Muscle of leg (tissue), 11 donors: Measurements from ENCODE around the gene FMNL2. TPM values are rescaled to one million over a fixed set of nuclear protein-coding genes. Genes with fewer than 3 reads are reported as not detected.

Source experiments
- DNase-seq: peaks from one replicate; pipeline ENCODE4 v3.0.0; 2013
- H3K27ac ChIP-seq: one replicate; pipeline ENCODE4 v1.5.1; 2013; ENCODE audit warnings: mild to moderate bottlenecking, low read length, control low read depth
- H3K27me3 ChIP-seq: one replicate; pipeline ENCODE4 v1.6.1; 2013; ENCODE audit warnings: low read length; ENCODE audit not compliant: control insufficient read depth, insufficient read depth
- H3K36me3 ChIP-seq: one replicate; pipeline ENCODE4 v1.6.1; 2013; ENCODE audit warnings: low read length; ENCODE audit not compliant: control insufficient read depth, insufficient read depth
- H3K4me1 ChIP-seq: one replicate; pipeline ENCODE4 v1.6.1; 2013; ENCODE audit warnings: low read length; ENCODE audit not compliant: control insufficient read depth, insufficient read depth
- H3K4me3 ChIP-seq: one replicate; pipeline ENCODE4 v1.5.1; 2013; ENCODE audit warnings: low read length, control low read depth
- H3K9me3 ChIP-seq: replicated peaks from 2 replicates; pipeline ENCODE4 v1.6.1; 2013; ENCODE audit warnings: low read depth, low read length; ENCODE audit not compliant: control insufficient read depth
- WGBS: methylation state at CpG from one replicate; pipeline ENCODE4 v1.1.5; 2013; ENCODE audit warnings: missing lambda C conversion rate; ENCODE audit not compliant: insufficient coverage; 5-methylcytosine and 5-hydroxymethylcytosine counted together
- polyA plus RNA-seq, 8 donors: library from polyadenylated mRNA; unstranded; fragments of 120-200 nt; gene quantifications; one replicate each; pipeline versions ENCODE4 v1.2.1 to v1.2.3, GENCODE V29; 2013; ENCODE audit warnings: inconsistent platforms in 1 of 8, low replicate concordance in 1 of 8; ENCODE audit not compliant: insufficient read length in 8 of 8, insufficient read depth in 1 of 8
- total RNA-seq: library from RNA; stranded (reverse); fragments of 120-200 nt; gene quantifications from one replicate; pipeline ENCODE4 v1.2.4, GENCODE V29; 2013

The FMNL2 gene
- total and polyA plus RNA-seq, 9 donors, result 21.5 to 36.1 (median 24.1) TPM

DNA sequence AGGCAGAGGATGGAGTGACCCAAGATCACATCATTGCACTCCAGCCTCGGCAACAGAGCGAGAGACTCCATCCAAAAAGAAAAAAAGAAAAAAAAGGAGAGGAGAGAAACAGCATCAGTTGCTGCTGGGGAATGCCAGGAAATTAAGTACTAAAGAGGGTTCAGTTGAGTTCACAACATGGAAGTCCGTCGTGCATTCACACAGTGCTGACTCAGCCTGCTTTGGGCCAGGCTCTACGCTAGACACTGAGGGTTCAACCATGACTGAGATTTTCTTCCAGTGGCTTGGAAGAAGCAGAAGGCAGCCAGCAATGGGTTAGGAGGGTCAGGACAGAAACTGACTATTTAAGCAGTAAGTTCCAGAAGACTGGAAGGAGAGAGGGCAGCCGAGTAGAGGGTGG, 108.8 kb downstream of the FMNL2 start:
- Histone ChIP-seq H3K9me3 (no peaks in the 10 kb centered on the region), H3K4me1 (peaks cover 6% of the 10 kb centered on the region)

DNA sequence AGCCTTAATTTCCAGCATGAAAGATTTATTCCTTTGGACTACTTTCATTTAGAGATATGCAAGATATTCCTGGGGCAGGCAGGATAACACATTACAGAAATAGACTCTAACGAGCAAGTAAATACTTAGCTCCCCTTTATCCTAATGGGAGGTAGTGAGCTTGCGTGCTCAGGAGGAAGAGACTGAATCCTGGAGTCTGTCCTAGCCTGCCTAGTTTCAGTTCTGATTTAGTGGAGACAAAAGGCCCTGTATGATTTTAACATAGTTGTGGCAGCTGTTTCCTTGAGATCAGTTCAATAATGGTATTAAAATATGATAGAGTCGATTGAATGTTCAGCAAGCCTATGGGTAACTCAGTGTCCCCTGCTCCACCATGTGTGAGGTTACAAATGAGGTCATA, 109.5 kb downstream of the FMNL2 start:
- no peak for DNase-seq
- Histone ChIP-seq H3K36me3 (no peaks in the 10 kb centered on the region), H3K27me3 (no peaks in the 10 kb centered on the region), H3K9me3 (no peaks in the 10 kb centered on the region), H3K27ac (no peak overlapping the region), H3K4me1 (peaks cover 6% of the 10 kb centered on the region), H3K4me3 (no peak overlapping the region)
- WGBS, result 94% methylated on average over 2 of the region's 3 CpGs

More for the DNA sequence above, 108.8 kb downstream of the FMNL2 start:
- Histone ChIP-seq H3K36me3 (no peaks in the 10 kb centered on the region), H3K4me3 (no peak overlapping the region), H3K27me3 (no peaks in the 10 kb centered on the region), H3K27ac (no peak overlapping the region)
- peak; percentile 74 for DNase-seq
- 59% methylated on average over 6 of the region's 6 CpGs for WGBS

DNA sequence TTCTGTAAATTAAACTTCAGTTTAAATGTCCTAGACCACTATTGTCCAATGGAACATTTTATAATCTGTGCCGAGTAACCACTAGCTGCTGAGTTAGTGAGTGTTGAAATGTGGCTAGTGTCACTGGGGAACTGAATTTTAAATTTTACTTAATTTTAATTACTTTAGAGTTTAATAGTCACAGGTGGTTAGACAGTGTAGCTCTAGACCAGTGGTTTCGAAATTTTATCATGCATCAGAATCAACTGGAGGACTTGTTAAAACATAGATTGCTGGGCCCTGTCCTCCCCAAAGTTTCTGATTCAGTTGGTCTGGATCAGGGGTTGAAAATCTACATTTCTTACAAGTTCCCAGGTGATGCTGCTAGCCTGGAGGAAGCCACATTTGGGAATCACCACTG, 110.4 kb downstream of the FMNL2 start:
- Histone ChIP-seq H3K4me3 (no peak overlapping the region), H3K36me3 (no peaks in the 10 kb centered on the region), H3K4me1 (peaks cover 6% of the 10 kb centered on the region), H3K9me3 (no peaks in the 10 kb centered on the region), H3K27me3 (no peaks in the 10 kb centered on the region), H3K27ac (no peak overlapping the region)
- DNase-seq, result no peak
- 80% methylated on average over 1 of the region's 2 CpGs for WGBS

DNA sequence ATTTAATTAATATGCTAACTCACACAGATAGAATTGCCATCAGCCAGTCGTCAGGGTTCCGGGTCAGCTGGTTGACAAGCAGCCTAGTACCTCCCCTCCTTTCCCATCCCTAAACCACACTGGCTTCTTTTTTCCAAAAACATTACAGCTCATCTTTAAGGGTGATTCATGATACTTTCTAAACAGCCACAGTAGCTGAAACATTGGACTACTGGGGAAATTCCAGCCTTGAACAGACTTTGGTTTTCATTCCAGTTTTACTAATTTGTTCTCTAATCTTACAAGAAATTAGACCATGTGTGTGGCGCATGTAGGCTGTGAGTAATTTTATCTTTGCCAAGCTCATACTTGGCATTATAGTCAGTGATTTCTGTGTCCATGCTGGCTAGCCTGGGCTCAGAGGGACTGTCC, 110.8 kb downstream of the FMNL2 start:
- Histone ChIP-seq H3K36me3 (no peaks in the 10 kb centered on the region), H3K4me1 (peaks cover 6% of the 10 kb centered on the region), H3K27me3 (no peaks in the 10 kb centered on the region), H3K9me3 (no peaks in the 10 kb centered on the region), H3K27ac (no peak overlapping the region), H3K4me3 (no peak overlapping the region)
- 54% methylated on average over 2 of the region's 3 CpGs for WGBS
- DNase-seq, result peak; percentile 31

DNA sequence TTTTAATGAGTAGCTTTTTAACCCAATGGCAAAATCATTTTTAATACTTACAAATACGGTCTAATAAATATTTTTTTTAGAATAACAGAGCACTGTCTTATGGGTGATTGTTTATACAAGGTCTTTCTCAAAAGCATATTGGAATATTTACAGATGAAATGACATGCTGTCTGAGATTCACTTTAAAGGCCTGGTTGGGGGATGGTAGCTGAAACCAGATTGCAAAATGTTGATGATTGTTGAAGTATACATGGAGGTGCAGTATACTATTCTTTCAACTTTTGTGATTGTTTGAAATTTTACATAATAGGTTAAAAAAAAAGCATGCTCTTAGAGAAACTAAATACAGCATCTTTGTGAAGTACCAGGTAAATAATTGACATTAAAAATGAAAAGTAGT, 111.2 kb downstream of the FMNL2 start:
- no peak for DNase-seq
- Histone ChIP-seq H3K27ac (no peak overlapping the region), H3K4me3 (no peak overlapping the region), H3K27me3 (no peaks in the 10 kb centered on the region), H3K9me3 (no peaks in the 10 kb centered on the region), H3K36me3 (no peaks in the 10 kb centered on the region), H3K4me1 (peaks cover 6% of the 10 kb centered on the region)
- no CpG with 5 or more reads among the region's 1 CpG for WGBS

DNA sequence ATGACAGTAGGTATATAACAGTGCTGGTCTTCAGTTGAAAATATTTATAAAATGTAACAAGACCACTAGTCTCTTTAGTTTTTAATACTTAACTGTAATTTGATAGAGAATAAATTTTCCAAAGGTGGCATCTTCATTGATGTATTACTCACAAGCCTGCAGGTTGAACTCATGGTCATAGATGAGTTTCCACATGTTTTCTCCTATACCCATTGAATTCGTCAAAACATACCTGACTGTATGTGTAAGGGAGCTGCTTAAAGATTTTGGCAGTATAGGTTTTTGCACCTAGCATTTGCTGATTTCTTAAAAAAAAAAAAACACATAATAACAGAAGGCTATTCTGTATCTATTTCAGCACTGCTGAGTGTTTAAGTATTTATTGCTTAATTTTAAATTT, 112.9 kb downstream of the FMNL2 start:
- DNase-seq, result no peak
- WGBS, result no CpG with 5 or more reads among the region's 1 CpG
- H3K4me3 ChIP-seq, result no peak overlapping the region
- H3K27ac ChIP-seq, result no peak overlapping the region
- no peaks in the 10 kb centered on the region for H3K27me3 ChIP-seq
- peaks cover 6% of the 10 kb centered on the region for H3K4me1 ChIP-seq
- no peaks in the 10 kb centered on the region for H3K9me3 ChIP-seq
- no peaks in the 10 kb centered on the region for H3K36me3 ChIP-seq

DNA sequence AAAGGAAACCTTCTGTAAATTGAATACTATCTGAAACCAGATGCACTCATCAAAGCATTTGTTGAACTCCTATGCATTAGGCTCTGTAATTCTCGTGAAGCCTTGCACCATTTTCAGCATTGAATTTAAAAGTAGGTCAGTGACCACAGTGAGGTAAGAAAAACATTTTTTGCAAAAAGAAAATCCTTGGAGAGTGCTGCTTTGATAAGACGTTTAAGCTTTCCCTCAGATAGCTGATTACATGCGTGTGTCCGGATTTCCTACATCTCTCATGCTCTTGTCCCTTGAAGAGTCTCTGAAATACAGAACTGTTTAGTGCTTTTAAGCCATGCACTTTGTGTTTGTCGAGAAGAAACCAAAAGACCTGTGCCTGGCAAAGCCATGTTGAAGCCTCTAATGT, 113.6 kb downstream of the FMNL2 start:
- H3K36me3 ChIP-seq, result no peaks in the 10 kb centered on the region
- DNase-seq, result no peak
- WGBS, result 87% methylated on average over 3 of the region's 5 CpGs
- no peak overlapping the region for H3K4me3 ChIP-seq
- no peaks in the 10 kb centered on the region for H3K9me3 ChIP-seq
- no peak overlapping the region for H3K27ac ChIP-seq
- no peaks in the 10 kb centered on the region for H3K27me3 ChIP-seq
- peaks cover 6% of the 10 kb centered on the region for H3K4me1 ChIP-seq

DNA sequence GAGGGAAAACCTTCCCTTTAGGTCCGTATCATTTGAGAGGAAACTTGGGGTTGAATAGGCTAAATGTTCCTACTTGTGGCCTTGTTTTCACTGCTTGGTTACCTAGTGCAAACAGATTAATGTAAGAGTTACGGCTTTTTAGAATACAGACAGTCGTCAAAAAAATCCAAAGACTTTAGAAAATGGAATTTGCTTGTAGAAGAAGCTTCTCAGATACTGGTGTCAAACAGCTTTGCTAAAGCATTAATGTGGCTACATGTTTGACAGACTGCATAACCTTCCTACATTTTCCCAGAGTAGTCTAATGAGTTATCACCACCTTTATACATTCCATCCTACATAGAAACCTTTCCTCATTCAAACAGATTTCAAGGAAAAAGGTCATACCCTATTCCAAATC, 114.6 kb downstream of the FMNL2 start:
- WGBS, result no CpG with 5 or more reads among the region's 3 CpGs
- Histone ChIP-seq H3K27me3 (no peaks in the 10 kb centered on the region), H3K4me3 (no peak overlapping the region), H3K27ac (no peak overlapping the region), H3K36me3 (no peaks in the 10 kb centered on the region), H3K9me3 (no peaks in the 10 kb centered on the region), H3K4me1 (peaks cover 4% of the 10 kb centered on the region)
- DNase-seq, result no peak

DNA sequence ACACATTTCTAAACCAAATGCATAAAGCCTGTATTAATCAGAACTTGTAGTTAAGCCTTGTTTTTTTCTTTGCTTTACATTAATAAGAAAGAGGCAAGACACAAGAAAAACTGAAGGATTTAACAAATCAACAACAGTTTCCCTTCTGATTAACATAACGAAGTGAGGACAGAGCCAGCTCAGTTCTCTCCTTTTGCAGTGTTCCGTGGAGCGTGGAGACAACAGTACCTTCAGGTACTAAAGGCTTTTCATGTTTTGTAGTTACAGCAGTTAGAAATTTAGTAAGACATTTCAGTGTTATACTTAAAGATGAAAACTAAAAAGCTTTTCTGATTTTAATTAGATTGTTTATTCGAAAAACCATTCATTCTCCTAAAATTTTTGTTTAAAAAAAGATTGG, 115.2 kb downstream of the FMNL2 start:
- WGBS, result no CpG with 5 or more reads among the region's 4 CpGs
- Histone ChIP-seq H3K27me3 (no peaks in the 10 kb centered on the region), H3K9me3 (no peaks in the 10 kb centered on the region), H3K36me3 (no peaks in the 10 kb centered on the region), H3K27ac (no peak overlapping the region), H3K4me1 (peaks cover 2% of the 10 kb centered on the region), H3K4me3 (no peak overlapping the region)
- no peak for DNase-seq

DNA sequence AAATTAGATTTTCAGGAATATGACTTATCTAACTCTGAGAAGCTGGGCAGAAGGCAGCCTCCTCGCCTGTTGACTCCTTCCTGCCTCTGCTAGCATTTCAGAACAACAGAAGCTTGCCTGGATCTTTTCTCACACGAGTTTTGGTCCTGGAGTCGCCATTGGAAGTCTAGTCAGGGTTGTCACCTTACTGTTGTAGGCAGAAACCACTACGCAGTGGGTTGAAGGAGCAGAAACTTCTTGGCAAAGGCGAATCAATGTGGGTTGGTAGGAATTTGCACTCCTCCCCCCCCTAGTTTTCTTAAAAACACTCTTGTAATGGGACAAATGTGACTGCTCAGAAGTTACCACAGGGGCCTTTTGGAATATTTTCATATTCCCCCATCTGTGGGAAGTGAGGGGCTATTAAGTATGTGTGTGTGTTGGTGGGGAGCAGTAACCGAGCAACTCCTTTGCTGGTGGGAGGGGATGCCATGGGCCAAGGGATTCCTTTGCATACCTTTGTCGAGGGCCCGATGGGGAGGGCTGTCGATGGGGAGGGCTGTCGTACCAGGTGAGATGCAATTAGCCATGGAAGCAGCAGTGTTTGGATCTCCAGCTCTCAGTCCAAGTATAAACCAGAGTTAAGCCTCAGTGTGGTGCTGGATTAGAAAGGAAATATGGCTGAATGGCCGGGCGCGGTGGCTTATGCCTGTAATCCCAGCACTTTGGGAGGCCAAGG, 117.4 kb downstream of the FMNL2 start:
- Histone ChIP-seq H3K9me3 (no peaks in the 10 kb centered on the region), H3K36me3 (no peaks in the 10 kb centered on the region), H3K27me3 (no peaks in the 10 kb centered on the region), H3K27ac (no peak overlapping the region), H3K4me1 (no peaks in the 10 kb centered on the region), H3K4me3 (no peak overlapping the region)
- WGBS, result 68% methylated on average over 7 of the region's 13 CpGs
- DNase-seq, result no peak
